Liver (tissue), 9 donors: Measurements from ENCODE around the gene SLC26A4. TPM values are rescaled to one million over a fixed set of nuclear protein-coding genes. Genes with fewer than 3 reads are reported as not detected.

Experiments used
- DNase-seq: peaks from one replicate; pipeline ENCODE4 v3.0.0-alpha.2; 2017; ENCODE audit warnings: low spot score
- H3K27ac ChIP-seq, 2 donors: one replicate each; pipeline ENCODE4 v1.7.0; 2013; ENCODE audit warnings: inconsistent platforms in 2 of 2, low read length in 2 of 2, control low read depth in 1 of 2, low read depth in 1 of 2, mild to moderate bottlenecking in 1 of 2
- H3K27me3 ChIP-seq, 4 donors: one replicate each; pipeline versions ENCODE4 v1.6.1 to v1.7.0; 2013; ENCODE audit warnings: low read length in 3 of 4, inconsistent platforms in 1 of 4, mild to moderate bottlenecking in 1 of 4, moderate library complexity in 1 of 4; ENCODE audit not compliant: control insufficient read depth in 4 of 4, insufficient read depth in 4 of 4
- H3K36me3 ChIP-seq, 4 donors: one replicate each; pipeline versions ENCODE4 v1.6.1 to v1.7.0; 2013; ENCODE audit warnings: low read length in 3 of 4, mild to moderate bottlenecking in 3 of 4, low read depth in 1 of 4, moderate library complexity in 1 of 4; ENCODE audit not compliant: control insufficient read depth in 4 of 4, insufficient read depth in 3 of 4
- H3K4me1 ChIP-seq, 4 donors: one replicate each; pipeline versions ENCODE4 v1.6.1 to v1.7.0; 2013; ENCODE audit warnings: low read length in 3 of 4, mild to moderate bottlenecking in 3 of 4, moderate library complexity in 1 of 4; ENCODE audit not compliant: control insufficient read depth in 4 of 4, insufficient read depth in 4 of 4
- H3K4me3 ChIP-seq, 3 donors: one replicate each; pipeline versions ENCODE4 v1.6.1 to v1.7.0; 2013; ENCODE audit warnings: low read length in 3 of 3, control low read depth in 1 of 3, low read depth in 1 of 3, mild to moderate bottlenecking in 1 of 3
- H3K9ac ChIP-seq, 2 donors: one replicate each; pipeline ENCODE4 v1.7.0; 2013; ENCODE audit warnings: low read length in 2 of 2, mild to moderate bottlenecking in 2 of 2, moderate library complexity in 2 of 2, control low read depth in 1 of 2, low read depth in 1 of 2
- H3K9me3 ChIP-seq, 4 donors: one replicate each; pipeline versions ENCODE4 v1.6.1 to v1.7.0; 2013; ENCODE audit warnings: low read length in 3 of 4; ENCODE audit not compliant: control insufficient read depth in 4 of 4
- ATF3 ChIP-seq: IDR thresholded peaks from 2 replicates; pipeline ENCODE4 v1.6.1; 2016; ENCODE audit warnings: antibody characterized with exemption
- CTCF ChIP-seq: fragments of 150-350 bp; IDR thresholded peaks from 2 replicates; pipeline ENCODE4 v1.5.1; 2017; ENCODE audit warnings: improper control_type of control experiment, low read depth, low read length; ENCODE audit not compliant: missing input control
- EGR1 ChIP-seq, 2 donors: IDR thresholded peaks; 2 replicates each; pipeline ENCODE4 v1.6.1; 2016 to 2018; ENCODE audit warnings: antibody characterized with exemption in 2 of 2, low read depth in 2 of 2
- FOXA1 ChIP-seq: IDR thresholded peaks from 2 replicates; pipeline ENCODE4 v1.6.1; 2016; ENCODE audit warnings: antibody characterized with exemption
- FOXA2 ChIP-seq: IDR thresholded peaks from 2 replicates; pipeline ENCODE4 v1.6.1; 2016; ENCODE audit warnings: antibody characterized with exemption
- GABPA ChIP-seq, 2 donors: IDR thresholded peaks in 1 of 2; conservative IDR thresholded peaks in 1 of 2; 2 replicates each; pipeline ENCODE4 v1.6.1; 2016; ENCODE audit warnings: antibody characterized with exemption in 2 of 2, mild to moderate bottlenecking in 1 of 2, moderate library complexity in 1 of 2
- HNF4A ChIP-seq, 2 donors: conservative IDR thresholded peaks; 2 replicates each; pipeline ENCODE4 v1.6.1; 2016; ENCODE audit warnings: antibody characterized with exemption in 2 of 2, mild to moderate bottlenecking in 2 of 2
- HNF4G ChIP-seq: IDR thresholded peaks from 2 replicates; pipeline ENCODE4 v1.6.1; 2016; ENCODE audit warnings: antibody characterized with exemption
- JUND ChIP-seq, 2 donors: IDR thresholded peaks; 2 replicates each; pipeline ENCODE4 v1.6.1; 2016; ENCODE audit warnings: antibody characterized with exemption in 2 of 2
- MAX ChIP-seq: IDR thresholded peaks from 2 replicates; pipeline ENCODE4 v1.6.1; 2016; ENCODE audit warnings: antibody characterized with exemption
- NR2F2 ChIP-seq: IDR thresholded peaks from 2 replicates; pipeline ENCODE4 v1.6.1; 2016; ENCODE audit warnings: antibody characterized with exemption
- RAD21 ChIP-seq, 2 donors: IDR thresholded peaks; 2 replicates each; pipeline ENCODE4 v1.6.1; 2016; ENCODE audit warnings: antibody characterized with exemption in 2 of 2, mild to moderate bottlenecking in 2 of 2
- REST ChIP-seq: IDR thresholded peaks from 2 replicates; pipeline ENCODE4 v1.6.1; 2016; ENCODE audit warnings: antibody characterized with exemption, mild to moderate bottlenecking
- RXRA ChIP-seq, 2 donors: IDR thresholded peaks; 2 replicates each; pipeline ENCODE4 v1.6.1; 2017 to 2018; ENCODE audit warnings: antibody characterized with exemption in 2 of 2, mild to moderate bottlenecking in 1 of 2
- SP1 ChIP-seq: IDR thresholded peaks from 2 replicates; pipeline ENCODE4 v1.6.1; 2018; ENCODE audit warnings: antibody characterized with exemption, mild to moderate bottlenecking
- TAF1 ChIP-seq: conservative IDR thresholded peaks from 2 replicates; pipeline ENCODE4 v1.6.1; 2016; ENCODE audit warnings: antibody characterized with exemption, mild to moderate bottlenecking
- YY1 ChIP-seq: IDR thresholded peaks from 2 replicates; pipeline ENCODE4 v1.6.1; 2016; ENCODE audit warnings: antibody characterized with exemption, mild to moderate bottlenecking
- ZBTB33 ChIP-seq: IDR thresholded peaks from 2 replicates; pipeline ENCODE4 v1.6.1; 2016; ENCODE audit warnings: antibody characterized with exemption
- WGBS: extraction: QIAGEN DNeasy Blood & Tissue Kit; methylation state at CpG from one replicate; pipeline ENCODE4 v1.1.7; 2013; 5-methylcytosine and 5-hydroxymethylcytosine counted together
- polyA plus RNA-seq, 2 donors: library from polyadenylated mRNA; stranded (reverse) in 1 of 2; unstranded in 1 of 2; fragments of 200-250 nt in 1 of 2; fragments of >200 nt in 1 of 2; fragmentation: Nextera tagmentation in 1 of 2; extraction: Ambion mirVana in 1 of 2; gene quantifications; one replicate each; pipeline versions ENCODE4 v1.2.1 to v1.2.3, GENCODE V29; 2013 to 2015
- total RNA-seq, 2 donors: library from RNA; depleted of rRNA; stranded (reverse); fragments of >200 nt; gene quantifications; one replicate each; pipeline ENCODE4 v1.2.3, GENCODE V29; 2014
- donor health status: healthy.
- donor health status: healthy.
- donor health status: healthy.
- donor health status: healthy.
- donor health status: healthy.

The SLC26A4 gene
- total and polyA plus RNA-seq, 4 donors = 0.08 to 0.25 (median 0.19) TPM; not detected in 1

- peaks cover 0 to 4% (median 1%) of the 10 kb centered on the region in 4 donors for H3K27me3 ChIP-seq
- TF ChIP-seq EGR1 (IDR thresholded peaks at IDR 0.05; ENCODE audit: low read depth in 2 of 2) (no peak), MAX (no peak), SP1 (no peak), HNF4A (conservative IDR thresholded peaks at IDR 0.05) (no peak), ATF3 (no peak), JUND (IDR thresholded peaks at IDR 0.05) (no peak), HNF4G (no peak), TAF1 (no peak), FOXA2 (no peak), RXRA (IDR thresholded peaks at IDR 0.05) (no peak), RAD21 (IDR thresholded peaks at IDR 0.05) (no peak), CTCF (no peak), FOXA1 (no peak), ZBTB33 (no peak), GABPA (IDR thresholded peaks at IDR 0.05 in 1 of 2, conservative IDR thresholded peaks at IDR 0.05 in 1 of 2) (no peak), NR2F2 (no peak), YY1 (no peak), REST (no peak)
- WGBS = 95% methylated on average over 5 of the region's 5 CpGs
These were observed 26.3 kb downstream of the SLC26A4 start for GRCh38 chr7:107686816-107687387.

More at GRCh38 chr7:107686816-107687387, 26.3 kb downstream of the SLC26A4 start:
- Histone ChIP-seq H3K9ac (no peak overlapping the region), H3K9me3 (no peaks in the 10 kb centered on the region), H3K27ac (no peak overlapping the region), H3K4me3 (no peak overlapping the region), H3K4me1 (no peaks in the 10 kb centered on the region), H3K36me3 (no peaks in the 10 kb centered on the region)
- DNase-seq = no peak
